PC-3 (cell line): ENCODE results near the gene IGF1. TPM values are rescaled to one million over a fixed set of nuclear protein-coding genes. Genes with fewer than 3 reads are reported as not detected.

Source experiments
- ATAC-seq: fragments of 200-7000 bp; cut with Tn5 transposase; 2 replicates; pipeline ENCODE4 v1.9.1; 2020; ENCODE audit warnings: mild to moderate bottlenecking, moderate library complexity
- BruUV-seq: library from RNA; stranded (reverse); fragments of 400-500 nt; replicated peaks from 2 replicates; lab custom pipeline; 2021; lab: Mats Ljungman, UMichigan
- CTCF ChIA-PET: fragments of 300-600 bp; sonication (Branson Sonifier 250); formaldehyde crosslinking; loops from one replicate; lab custom pipeline; 2022; ENCODE audit warnings: antibody characterized with exemption; lab: Charles Lee
- POLR2A ChIA-PET: fragments of 300-600 bp; sonication (Branson Sonifier 250); formaldehyde crosslinking; loops from one replicate; lab custom pipeline; 2022; ENCODE audit warnings: antibody characterized with exemption; ENCODE audit not compliant: unreplicated experiment; lab: Charles Lee
- DNase-seq: peaks from one replicate; pipeline ENCODE4 v3.0.0-alpha.2; 2015
- H2AFZ ChIP-seq: fragments of 300-600 bp; sonication (generic); 2 replicates; pipeline ENCODE4 v1.6.0; 2016; ENCODE audit warnings: antibody characterized with exemption, low read length
- H3F3A ChIP-seq: fragments of 300-600 bp; sonication (generic); one replicate; pipeline ENCODE4 v1.6.0; 2017; ENCODE audit warnings: antibody characterized with exemption, low read length, control low read depth, mild to moderate bottlenecking; ENCODE audit not compliant: unreplicated experiment
- H3K27ac ChIP-seq: fragments of 300-600 bp; sonication (generic); 2 replicates; pipeline ENCODE4 v1.5.1; 2016; ENCODE audit warnings: mild to moderate bottlenecking, low read length
- H3K27me3 ChIP-seq: fragments of 300-600 bp; sonication (generic); 2 replicates; pipeline ENCODE4 v1.6.1; 2016; ENCODE audit warnings: low read length, mixed read lengths
- H3K36me3 ChIP-seq: fragments of 300-600 bp; sonication (generic); 2 replicates; pipeline ENCODE4 v1.6.1; 2016; ENCODE audit warnings: low read depth, mixed run types, low read length, mixed read lengths
- H3K4me1 ChIP-seq: fragments of 300-600 bp; sonication (generic); 2 replicates; pipeline ENCODE4 v1.5.1; 2016; ENCODE audit warnings: low read length; ENCODE audit not compliant: insufficient read depth
- H3K4me2 ChIP-seq: fragments of 300-600 bp; sonication (generic); 2 replicates; pipeline ENCODE4 v1.6.0; 2016; ENCODE audit warnings: low read length
- H3K4me3 ChIP-seq: fragments of 300-600 bp; sonication (generic); 2 replicates; pipeline ENCODE4 v1.5.1; 2016; ENCODE audit warnings: mild to moderate bottlenecking, low read length, mixed read lengths
- H3K79me2 ChIP-seq: fragments of 300-600 bp; sonication (generic); 2 replicates; pipeline ENCODE4 v1.6.1; 2017; ENCODE audit warnings: low read length, mixed read lengths
- H3K9ac ChIP-seq: fragments of 300-600 bp; sonication (generic); 2 replicates; pipeline ENCODE4 v1.6.0; 2016; ENCODE audit warnings: mild to moderate bottlenecking, low read length
- H3K9me2 ChIP-seq: fragments of 300-600 bp; sonication (generic); replicated peaks from 2 replicates; pipeline ENCODE4 v1.6.1; 2016; ENCODE audit warnings: mixed run types, low read length, mixed read lengths
- H3K9me3 ChIP-seq: fragments of 300-600 bp; sonication (generic); 2 replicates; pipeline ENCODE4 v1.6.1; 2016; ENCODE audit warnings: low read length, mixed read lengths
- H4K20me1 ChIP-seq: fragments of 300-600 bp; sonication (generic); 2 replicates; pipeline ENCODE4 v1.6.1; 2016; ENCODE audit warnings: low read length, mixed read lengths
- EZH2 ChIP-seq: fragments of 300-600 bp; sonication (generic); IDR thresholded peaks from one replicate; pipeline ENCODE4 v1.6.1; 2017; ENCODE audit warnings: antibody characterized with exemption, mild to moderate bottlenecking, low read length; ENCODE audit not compliant: unreplicated experiment
- EZH2phosphoT487 ChIP-seq: fragments of 300-600 bp; sonication (generic); IDR thresholded peaks from 2 replicates; pipeline ENCODE4 v1.6.1; 2018; ENCODE audit warnings: mild to moderate bottlenecking, antibody characterized with exemption, low read length, borderline replicate concordance
- intact Hi-C: fragments of 100-400 bp; cut with micrococcal nuclease; formaldehyde crosslinking; loops from 2 replicates; pipeline ENCODE4 v1.9.0; 2023
- total RNA-seq: library from RNA; depleted of rRNA; stranded (reverse); fragments of >200 nt; gene quantifications from 2 replicates; pipeline ENCODE4 v1.2.3, GENCODE V29; 2014
- TF ChIP-seq, protein P1 (sequence below): fragments of 300-600 bp; sonication (generic); conservative IDR thresholded peaks from 2 replicates; pipeline ENCODE4 v1.5.1; 2017; ENCODE audit warnings: antibody characterized with exemption, low read depth, mild to moderate bottlenecking, low read length

The IGF1 gene
- total RNA-seq, 1 experiment from 2014 or later, result not detected

DNA sequence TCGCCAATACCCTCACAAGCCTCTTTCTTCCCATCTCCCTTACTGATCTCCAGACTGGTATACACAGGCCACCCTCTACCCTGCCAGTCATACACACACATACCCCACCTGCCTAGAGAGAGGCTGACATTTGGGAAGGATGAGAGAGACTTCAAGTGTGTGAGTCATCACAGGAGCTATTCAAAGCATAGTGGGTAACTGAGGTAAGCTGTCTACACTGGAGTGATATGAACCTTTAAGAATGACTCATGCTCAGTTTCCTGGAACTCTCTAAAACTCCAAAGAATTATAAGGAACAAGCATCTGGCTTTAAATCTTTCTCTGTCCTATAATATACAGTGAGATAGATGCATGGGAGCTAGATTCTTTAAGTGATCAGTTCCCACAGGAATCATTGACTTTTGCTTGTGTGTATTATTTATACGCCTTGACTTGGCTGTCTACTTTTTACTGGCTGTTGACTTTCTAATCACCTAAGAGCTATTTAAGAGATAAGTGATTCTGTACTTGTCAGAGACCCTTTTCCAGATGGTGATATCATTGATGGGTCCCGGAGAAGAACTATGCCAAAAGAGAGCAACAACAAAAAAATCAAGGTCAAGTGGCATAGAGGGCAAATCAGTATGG is 5.8 kb downstream of the IGF1 start:
- no peaks in the 10 kb centered on the region for H3F3A ChIP-seq
- DNase-seq, result no peak
- no peak for ATAC-seq
- H3K4me3 ChIP-seq, result no peak overlapping the region
- no peaks in the 10 kb centered on the region for H3K79me2 ChIP-seq
- intact Hi-C loops, result no loop called here
- no peak overlapping the region for H3K4me2 ChIP-seq
- no peaks in the 10 kb centered on the region for H3K9me3 ChIP-seq
- no TSS peak for BruUV-seq
- no peaks in the 10 kb centered on the region for H3K4me1 ChIP-seq
- ChIA-PET CTCF (no interaction called here), POLR2A (no interaction called here)
- 0 out of 2 replicates have a peak, but pooled peaks cover 2% of the 10 kb centered on the region for H3K27me3 ChIP-seq
- no peaks in the 10 kb centered on the region for H4K20me1 ChIP-seq
- no peak overlapping the region for H2AFZ ChIP-seq
- TF ChIP-seq, protein P1, sequence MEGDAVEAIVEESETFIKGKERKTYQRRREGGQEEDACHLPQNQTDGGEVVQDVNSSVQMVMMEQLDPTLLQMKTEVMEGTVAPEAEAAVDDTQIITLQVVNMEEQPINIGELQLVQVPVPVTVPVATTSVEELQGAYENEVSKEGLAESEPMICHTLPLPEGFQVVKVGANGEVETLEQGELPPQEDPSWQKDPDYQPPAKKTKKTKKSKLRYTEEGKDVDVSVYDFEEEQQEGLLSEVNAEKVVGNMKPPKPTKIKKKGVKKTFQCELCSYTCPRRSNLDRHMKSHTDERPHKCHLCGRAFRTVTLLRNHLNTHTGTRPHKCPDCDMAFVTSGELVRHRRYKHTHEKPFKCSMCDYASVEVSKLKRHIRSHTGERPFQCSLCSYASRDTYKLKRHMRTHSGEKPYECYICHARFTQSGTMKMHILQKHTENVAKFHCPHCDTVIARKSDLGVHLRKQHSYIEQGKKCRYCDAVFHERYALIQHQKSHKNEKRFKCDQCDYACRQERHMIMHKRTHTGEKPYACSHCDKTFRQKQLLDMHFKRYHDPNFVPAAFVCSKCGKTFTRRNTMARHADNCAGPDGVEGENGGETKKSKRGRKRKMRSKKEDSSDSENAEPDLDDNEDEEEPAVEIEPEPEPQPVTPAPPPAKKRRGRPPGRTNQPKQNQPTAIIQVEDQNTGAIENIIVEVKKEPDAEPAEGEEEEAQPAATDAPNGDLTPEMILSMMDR, result no peak
- TF ChIP-seq EZH2phosphoT487, result no peak
- TF ChIP-seq EZH2, result no peak
- H3K9me2 ChIP-seq, result no peaks in the 10 kb centered on the region
- no peaks in the 10 kb centered on the region for H3K36me3 ChIP-seq
- H3K27ac ChIP-seq, result no peak overlapping the region
- no peak overlapping the region for H3K9ac ChIP-seq

DNA sequence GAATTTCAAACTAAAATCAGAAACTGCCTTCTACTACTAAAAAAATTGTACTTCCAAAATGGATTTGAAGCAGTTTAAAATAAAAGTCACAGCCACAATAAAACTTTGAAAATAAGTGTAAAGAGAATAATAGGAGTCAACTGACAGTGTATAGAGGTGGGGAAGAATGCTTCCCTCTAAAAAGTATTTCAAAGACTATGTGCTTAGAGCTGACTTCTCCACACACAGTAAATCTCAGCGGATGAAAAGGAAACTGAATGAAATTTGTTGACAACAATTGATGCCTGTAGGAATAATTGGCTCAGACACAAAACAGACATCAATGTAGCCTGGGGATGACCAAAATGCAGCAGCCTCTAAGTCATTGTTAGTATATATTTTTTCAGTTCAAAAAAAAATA is 7.9 kb downstream of the IGF1 start:
- no peak for ATAC-seq
- Histone ChIP-seq H3K27ac (no peak overlapping the region), H3K27me3 (no peaks in the 10 kb centered on the region; the same call in 1 of the 2 replicates), H3K9ac (no peak overlapping the region), H3K79me2 (no peaks in the 10 kb centered on the region), H3F3A (no peaks in the 10 kb centered on the region), H4K20me1 (no peaks in the 10 kb centered on the region), H2AFZ (no peak overlapping the region), H3K9me2 (no peaks in the 10 kb centered on the region), H3K4me3 (no peak overlapping the region), H3K36me3 (no peaks in the 10 kb centered on the region), H3K4me1 (no peaks in the 10 kb centered on the region), H3K9me3 (0 out of 2 replicates have a peak, but pooled peaks cover 3% of the 10 kb centered on the region), H3K4me2 (no peak overlapping the region)
- TF ChIP-seq EZH2 (no peak), EZH2phosphoT487 (no peak)
- TF ChIP-seq, protein P1, result no peak
- ChIA-PET POLR2A (no interaction called here), CTCF (no interaction called here)
- no TSS peak for BruUV-seq
- intact Hi-C loops, result no loop called here
- DNase-seq, result no peak

DNA sequence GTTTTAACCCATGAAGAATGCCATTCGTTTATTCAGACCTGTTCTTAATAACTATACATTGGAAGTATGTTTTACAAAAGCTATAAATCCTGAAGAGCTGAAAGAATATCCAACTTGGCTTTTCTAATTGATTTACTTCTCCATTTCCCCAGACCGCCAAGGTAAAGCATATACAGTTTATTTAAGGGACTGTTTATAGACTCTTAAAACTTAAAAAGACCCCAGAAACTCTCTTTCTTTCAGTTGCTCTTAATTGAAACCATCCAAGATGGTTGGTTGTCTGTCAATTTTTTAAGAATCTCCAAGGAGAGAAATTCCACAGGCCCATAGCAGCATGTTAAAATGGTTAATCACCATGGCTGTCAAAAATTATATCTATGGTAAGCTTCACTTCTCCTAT is 8.8 kb downstream of the IGF1 start:
- 0 out of 2 replicates have a peak, but pooled peaks cover 3% of the 10 kb centered on the region for H3K9me3 ChIP-seq
- no peak overlapping the region for H3K4me3 ChIP-seq
- H3K9ac ChIP-seq, result no peak overlapping the region
- ChIA-PET CTCF (no interaction called here), POLR2A (no interaction called here)
- H3K9me2 ChIP-seq, result no peaks in the 10 kb centered on the region
- H3F3A ChIP-seq, result no peaks in the 10 kb centered on the region
- no peaks in the 10 kb centered on the region for H4K20me1 ChIP-seq
- H3K79me2 ChIP-seq, result no peaks in the 10 kb centered on the region
- H3K36me3 ChIP-seq, result no peaks in the 10 kb centered on the region
- TF ChIP-seq, protein P1, result no peak
- TF ChIP-seq EZH2phosphoT487 (no peak), EZH2 (no peak)
- intact Hi-C loops, result no loop called here
- DNase-seq, result no peak
- ATAC-seq, result no peak
- no peak overlapping the region for H2AFZ ChIP-seq
- H3K4me2 ChIP-seq, result no peak overlapping the region
- BruUV-seq, result no TSS peak
- no peak overlapping the region for H3K27ac ChIP-seq
- no peaks in the 10 kb centered on the region for H3K4me1 ChIP-seq
- H3K27me3 ChIP-seq, result no peaks in the 10 kb centered on the region; the same call in 1 of the 2 replicates
